ENCODE measurements around the gene TMEM116.
"Not testable (repeated sequence)": the region's sequence is repeated elsewhere in the genome, so short reads cannot be mapped to it uniquely, and the experiment has no call there.

The TMEM116 gene

DNA sequence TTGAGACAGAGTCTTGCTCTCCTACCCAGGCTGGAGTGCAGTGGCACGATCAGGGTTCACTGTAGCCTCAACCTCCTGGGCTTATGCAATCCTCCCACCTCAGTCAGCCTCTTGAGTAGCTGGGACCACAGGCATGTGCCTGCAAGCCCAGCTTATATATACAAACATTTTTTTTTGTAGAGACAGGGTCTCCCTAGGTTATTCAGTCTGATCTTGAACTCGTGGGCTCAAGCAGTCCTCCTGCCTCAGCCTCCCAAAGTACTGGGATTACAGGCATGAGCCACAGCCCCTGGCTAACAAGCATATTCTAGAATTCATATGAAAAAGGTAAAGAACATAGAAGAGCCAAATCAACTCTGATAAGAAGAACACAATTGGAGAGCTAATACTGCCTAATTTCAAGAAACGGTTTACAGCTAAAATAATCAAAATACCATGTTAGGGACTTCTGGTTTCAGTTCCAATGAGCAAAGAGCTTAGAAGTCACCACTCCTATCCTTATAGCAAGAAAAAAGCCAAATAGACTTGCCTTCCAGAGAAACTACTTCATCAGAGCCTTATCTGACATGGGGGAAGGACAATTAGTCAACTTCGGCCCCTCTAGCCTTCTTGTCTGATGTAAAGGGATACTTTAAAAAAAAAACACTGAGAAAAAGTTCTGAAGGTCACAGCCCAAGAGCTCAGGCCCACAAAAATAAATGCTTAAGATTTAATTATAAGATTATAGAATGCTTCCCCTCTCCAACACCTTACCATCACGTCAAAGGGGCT is 37.6 kb downstream of the TMEM116 start:
- no peak for DNase-seq

DNA sequence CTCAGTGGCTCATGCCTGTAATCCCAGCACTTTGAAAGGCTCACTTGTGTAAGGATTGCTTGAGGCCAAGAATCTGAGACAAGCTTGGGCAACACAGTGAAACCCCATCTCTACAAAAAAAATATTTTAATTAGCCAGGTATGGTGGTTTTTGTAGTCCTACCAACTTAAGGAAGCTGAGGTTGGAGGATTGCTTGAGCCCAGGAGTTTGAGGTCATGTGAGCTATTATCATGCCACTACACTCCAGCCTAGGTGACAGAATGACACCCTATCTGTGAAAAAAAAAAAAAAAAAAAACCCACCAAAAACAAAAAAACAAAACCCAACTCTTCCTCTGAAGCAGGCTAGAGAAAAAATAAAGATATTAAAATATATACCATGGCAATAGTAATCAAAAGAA is 41.2 kb downstream of the TMEM116 start:
- no peak for DNase-seq

DNA sequence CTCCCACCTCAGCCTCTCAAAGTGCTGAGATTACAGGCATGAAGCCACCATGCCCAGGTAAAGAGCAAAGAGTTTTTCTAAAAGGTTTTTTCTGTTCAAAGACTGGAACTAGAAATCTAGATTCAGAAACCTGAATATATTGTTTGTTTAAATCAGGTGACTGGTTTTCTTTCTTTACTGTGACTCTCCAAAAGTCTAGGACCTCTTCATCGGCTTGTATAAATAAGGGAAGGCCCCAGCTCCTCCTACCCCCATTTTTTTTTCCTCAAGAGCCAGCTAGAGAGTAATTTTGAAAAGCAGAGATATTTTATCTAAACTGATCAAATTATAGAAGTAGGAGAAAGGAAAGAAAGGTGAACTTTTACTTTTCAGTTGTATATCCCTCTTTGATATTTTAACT is 48.0 kb downstream of the TMEM116 start:
- DNase-seq, result peak; percentile 3

DNA sequence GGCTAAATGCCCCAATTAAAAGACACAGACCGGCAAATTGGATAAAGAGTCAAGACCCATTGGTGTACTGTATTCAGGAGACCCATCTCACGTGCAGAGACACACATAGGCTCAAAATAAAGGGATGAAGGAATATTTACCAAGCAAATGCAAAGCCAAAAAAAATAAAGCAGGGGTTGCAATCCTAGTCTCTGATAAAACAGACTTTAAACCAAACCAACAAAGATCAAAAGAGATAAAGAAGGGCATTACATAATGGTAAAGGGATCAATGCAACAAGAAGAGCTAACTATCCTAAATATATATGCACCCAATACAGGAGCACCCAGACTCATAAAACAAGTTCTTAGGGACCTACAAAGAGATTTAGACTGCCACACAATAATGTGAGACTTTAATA is 53.4 kb downstream of the TMEM116 start:
- not testable (repeated sequence) for DNase-seq

DNA sequence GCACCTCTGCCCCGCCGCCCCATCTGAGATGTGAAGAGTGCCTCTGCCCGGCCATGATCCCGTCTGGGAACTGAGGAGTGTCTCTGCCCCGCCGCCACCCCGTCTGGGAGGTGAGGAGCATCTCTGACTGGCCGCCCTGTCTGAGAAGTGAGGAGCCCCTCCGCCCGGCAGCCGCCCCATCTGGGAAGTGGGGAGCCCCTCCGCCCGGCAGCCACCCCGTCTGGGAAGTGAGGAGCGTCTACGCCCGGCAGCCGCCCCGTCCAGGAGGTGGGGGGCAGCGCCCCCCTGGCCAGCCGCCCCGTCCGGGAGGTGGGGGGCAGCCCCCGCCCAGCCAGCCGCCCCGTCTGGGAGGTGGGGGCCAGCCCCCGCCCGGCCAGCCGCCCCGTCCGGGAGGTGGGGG is 55.7 kb downstream of the TMEM116 start:
- DNase-seq, result not testable (repeated sequence)

DNA sequence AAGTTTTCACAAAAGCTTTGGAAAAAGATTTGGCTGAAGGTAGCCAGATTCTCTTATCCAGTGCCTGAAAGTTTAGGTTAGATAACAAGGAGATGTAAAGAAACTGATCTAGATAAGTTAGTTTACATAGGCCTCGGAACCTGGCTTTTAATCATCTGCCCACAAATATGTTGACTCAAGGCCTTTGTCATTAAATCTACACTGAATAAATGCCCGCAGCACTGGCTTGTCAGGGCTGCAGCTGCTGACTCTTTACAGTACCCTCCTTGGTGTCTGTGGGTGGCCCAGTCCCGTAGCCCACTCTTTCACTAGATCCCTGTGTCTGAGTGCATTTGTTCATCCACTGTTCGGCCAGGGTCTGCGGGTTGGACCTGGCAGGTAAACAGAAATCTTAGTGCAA is 58.0 kb downstream of the TMEM116 start:
- DNase-seq, result no peak

DNA sequence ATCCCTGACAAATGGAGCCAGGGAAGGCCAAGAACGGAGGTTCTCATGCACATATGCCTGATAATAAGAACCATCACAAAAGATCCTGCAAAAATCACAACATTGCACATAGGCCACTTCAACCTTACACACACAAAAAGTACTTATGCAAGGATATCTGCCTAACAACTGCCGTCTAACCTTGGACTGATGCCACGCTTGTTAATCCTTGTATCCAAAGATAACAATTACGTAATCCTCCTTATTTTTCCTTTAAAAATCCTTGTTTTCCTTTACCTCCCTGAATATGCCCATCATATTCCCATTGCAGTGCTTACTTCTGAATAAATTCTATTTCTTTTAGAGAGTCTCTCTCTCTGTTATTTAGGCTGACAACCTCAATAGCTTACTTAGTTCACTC is 59.5 kb downstream of the TMEM116 start:
- no peak for DNase-seq

DNA sequence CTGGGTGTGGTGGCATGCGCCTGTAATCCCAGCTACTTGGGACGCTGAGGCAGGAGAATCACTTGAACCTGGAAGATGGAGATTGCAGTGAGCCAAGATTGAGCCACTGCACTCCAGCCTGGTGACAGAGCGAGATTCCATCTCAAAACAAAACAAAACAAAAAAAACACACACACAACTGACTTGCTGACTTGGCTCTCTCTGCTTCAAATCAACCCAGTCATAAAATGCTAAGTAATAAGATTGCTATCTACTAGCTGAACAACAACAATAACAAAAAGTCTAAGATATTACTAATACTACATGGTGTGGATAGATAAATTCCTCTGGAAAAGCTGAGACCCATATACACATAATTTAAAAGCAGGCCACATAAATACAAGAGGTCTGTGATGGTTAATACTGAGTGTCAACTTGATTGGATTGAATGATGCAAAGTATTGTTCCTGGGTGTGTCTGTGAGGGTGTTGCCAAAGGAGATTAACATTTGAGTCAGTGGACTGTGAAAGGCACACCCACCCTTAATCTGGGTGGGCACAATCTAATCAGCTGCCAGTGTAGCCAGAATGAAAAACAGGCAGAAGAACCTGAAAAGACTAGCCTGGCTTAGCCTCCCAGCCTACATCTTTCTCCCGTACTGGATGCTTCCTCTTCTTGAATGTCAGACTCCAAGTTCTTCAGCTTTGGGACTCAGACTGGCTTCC is 60.7 kb downstream of the TMEM116 start:
- DNase-seq, result not testable (repeated sequence)

DNA sequence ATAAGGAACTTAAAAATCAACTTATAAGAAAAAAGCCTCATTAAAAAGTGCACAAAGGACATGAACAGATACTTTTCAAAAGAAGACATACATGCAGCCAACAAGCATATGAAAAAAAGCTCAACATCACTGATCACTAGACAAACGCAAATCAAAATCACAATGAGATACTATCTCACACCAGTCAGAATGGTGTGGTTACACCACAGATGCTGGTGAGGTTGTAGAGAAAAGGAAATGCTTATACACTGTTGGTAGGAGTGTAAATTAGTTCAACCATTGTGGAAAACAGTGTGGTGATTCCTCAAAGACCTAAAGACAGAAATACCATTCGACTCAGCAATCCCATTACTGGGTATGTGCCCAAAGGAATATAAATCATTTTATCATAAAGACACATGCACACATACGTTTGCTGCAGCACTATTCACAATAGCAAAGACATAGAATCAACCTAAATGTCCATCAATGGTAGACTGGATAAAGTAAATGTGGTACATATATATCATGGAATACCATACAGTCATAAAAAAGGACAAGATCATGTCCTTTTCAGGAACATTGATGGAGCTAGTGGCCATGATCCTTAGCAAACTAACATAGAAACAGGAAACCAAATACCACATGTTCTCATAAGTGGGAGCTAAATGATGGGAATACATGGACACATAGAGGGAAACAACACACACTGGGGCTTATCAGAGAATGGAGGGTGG is 61.8 kb downstream of the TMEM116 start:
- not testable (repeated sequence) for DNase-seq

DNA sequence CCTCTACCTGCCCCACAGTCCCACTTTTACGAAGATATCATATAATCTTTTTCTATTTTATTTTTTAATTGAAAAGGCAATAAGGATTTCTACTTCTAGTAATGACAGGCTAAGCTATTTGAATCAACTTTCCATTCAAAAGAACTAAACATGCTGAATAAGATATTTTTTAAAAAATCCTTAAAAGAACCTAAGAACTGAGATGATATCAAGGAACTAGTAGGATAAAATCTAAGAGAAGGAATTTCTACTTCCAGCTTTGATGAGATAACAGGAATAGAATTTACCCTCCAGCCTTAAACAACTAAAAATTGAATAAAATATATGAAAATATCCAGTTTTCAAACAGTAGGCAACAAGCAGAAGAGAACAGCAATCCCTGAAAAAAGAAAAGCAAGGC is 69.0 kb downstream of the TMEM116 start:
- no peak for DNase-seq

DNA sequence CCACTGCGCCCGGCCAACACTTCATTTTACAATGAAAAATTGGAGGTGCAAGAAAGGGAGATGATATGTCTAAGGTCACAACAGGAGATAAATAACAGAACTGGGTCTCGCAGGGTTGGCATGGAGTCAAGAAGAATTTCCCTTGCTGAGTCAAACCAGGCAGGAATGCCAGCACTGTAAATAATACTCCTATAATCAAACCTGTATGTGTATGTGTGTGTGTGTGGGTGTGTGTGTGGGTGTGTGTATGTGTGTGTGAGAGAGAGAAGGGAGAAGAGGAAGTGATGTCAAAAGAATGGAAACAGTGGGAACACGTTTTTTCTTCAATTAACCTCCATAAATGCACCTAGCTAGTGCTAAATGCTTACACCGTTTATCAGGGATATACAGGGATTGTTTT is 70.4 kb downstream of the TMEM116 start:
- DNase-seq, result no peak

DNA sequence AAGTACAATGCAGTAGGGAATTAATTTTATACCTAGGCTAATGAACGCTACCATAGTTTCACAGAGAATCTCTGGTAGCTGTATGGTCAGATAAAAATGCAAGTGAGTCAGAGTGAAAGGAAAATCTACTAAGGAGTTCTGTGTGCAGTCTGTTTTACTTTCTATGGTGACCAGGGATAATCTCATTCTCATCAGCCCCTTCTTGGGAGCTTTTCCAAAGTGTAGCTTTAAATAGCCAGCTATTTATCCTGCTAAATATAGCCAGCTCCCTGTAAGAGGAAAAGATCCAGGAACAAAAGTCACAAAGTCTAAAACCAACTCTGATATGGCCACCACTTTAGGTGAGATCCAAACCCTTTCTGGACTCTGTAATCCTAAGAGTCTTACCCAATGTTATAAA is 75.5 kb downstream of the TMEM116 start:
- DNase-seq, result no peak

DNA sequence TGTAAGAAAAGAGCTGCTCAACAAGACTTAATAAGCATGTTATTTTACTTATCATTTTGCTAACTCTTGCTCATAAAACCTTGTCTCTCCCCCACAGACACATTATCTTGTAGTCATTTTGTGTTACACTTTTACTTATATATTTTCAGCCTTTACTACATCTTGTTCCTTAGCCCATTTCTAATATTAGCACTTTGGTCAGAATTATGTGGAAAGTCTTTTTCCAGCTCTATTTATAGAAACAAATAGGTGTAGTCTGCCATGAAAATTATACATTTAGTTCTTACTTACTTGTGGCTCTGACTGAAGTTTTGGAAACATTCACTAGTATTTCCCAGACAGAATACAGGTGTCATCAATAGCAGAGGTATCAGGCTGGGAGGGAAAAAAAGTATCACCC is 76.1 kb downstream of the TMEM116 start:
- DNase-seq, result no peak

DNA sequence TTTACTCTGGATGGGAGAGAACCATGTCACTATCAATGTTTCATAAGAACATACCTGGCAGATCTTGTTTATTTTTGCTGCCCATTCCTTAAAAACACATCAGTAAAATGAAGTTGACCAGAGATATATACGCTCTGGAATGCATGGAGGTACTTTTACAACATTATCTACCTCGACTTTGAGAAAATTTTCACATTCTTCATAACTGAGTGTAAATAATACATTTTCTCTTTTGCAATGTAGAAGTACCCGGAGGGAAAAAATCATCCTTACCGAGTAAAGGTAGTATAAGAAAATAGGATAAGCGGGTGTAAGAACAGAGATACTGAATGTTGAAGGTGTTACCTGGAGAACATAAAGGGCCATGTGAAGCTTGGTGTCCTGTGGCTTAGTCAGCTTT is 80.7 kb downstream of the TMEM116 start:
- DNase-seq, result no peak

DNA sequence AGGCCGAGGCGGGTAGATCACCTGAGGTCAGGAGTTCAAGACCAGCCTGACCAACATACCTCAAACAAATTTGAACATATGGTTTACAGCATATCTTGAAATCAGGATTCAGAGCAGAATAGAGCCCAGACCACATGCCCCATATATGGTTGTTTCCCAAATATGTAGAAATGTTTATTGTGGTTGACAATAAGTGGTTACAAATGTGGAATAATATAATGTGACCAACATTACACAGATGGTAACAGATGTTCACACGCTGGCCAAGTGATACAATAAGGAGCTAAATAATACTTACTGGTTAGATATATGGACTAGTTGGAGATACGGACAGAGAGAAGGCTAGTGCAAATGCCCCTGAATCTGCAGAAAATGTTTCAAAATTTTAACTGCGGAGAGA is 85.6 kb downstream of the TMEM116 start:
- no peak for DNase-seq

DNA sequence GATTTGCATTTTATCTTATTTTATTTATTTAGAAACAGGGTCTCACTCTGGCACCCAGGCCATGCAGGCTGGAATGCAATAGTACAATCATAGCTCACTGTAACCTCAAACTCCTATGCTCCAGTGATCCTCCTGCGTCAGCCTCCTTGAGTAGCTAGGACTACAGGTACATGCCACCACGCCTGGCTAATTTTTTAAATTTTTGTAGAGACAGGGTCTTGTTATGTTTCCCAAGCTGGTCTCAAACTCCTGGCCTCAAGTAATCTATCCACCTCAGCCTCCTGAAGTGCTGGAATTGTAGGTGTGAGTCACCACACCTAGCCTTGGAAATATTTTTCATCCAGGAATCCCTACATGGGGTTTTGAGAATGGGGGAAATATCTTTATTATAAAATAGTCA is 86.3 kb downstream of the TMEM116 start:
- DNase-seq, result no peak

DNA sequence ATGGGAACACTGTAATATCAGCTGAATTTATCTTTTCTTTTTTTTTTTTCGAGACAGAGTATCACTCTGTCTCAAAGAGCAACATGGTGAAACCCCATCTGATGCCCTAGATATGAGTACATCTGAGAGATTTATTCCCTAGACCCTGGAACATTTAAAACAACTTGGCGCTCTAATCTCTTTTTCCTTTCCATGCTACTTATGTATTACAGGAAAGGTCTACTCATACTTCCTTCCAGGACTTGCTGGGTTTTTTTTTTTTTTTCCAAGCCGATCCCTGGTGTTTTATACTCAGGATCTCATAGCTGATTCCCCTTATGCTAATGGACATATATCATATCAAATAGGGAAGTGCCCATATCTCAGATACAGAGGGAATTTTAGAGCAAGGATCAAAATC is 87.8 kb downstream of the TMEM116 start:
- no peak for DNase-seq

DNA sequence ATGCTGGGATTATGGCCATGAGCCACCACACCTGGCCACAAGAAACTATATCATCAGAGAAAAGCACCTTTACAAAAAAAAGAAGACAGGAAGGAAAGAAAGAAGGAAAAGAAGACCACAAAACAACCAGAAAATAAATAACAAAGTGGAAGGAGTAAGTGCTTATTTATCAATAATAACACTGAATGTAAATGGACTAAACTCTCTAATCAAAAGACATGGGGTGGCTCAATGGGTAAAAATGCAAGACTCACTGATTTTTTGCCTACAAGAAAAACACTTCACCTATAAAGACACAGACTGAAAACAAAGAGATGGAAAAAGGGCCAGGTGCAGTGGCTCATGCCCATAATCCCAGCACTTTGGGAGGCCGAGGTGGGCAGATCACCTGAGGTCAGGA is 105.2 kb downstream of the TMEM116 start:
- no peak for DNase-seq

DNA sequence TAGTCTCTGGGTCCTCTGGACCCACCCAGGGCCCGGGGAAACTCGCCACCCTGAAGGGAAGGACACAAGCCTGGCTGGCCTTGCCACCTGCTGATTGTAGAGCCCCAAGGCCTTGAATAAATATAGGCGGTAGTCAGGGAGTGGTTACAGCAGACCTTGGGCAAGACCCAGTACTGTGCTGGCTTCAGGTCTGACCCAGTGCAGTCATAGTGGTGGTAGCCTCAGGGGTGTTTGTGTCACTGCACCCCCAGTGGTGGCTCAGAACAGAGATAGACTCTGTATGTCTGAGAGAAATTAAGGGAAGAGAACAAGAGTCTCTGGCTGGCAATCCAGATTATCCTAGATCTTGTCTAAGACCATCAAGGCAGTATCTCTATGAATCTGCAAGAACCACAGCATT is 107.5 kb downstream of the TMEM116 start:
- DNase-seq, result no peak

DNA sequence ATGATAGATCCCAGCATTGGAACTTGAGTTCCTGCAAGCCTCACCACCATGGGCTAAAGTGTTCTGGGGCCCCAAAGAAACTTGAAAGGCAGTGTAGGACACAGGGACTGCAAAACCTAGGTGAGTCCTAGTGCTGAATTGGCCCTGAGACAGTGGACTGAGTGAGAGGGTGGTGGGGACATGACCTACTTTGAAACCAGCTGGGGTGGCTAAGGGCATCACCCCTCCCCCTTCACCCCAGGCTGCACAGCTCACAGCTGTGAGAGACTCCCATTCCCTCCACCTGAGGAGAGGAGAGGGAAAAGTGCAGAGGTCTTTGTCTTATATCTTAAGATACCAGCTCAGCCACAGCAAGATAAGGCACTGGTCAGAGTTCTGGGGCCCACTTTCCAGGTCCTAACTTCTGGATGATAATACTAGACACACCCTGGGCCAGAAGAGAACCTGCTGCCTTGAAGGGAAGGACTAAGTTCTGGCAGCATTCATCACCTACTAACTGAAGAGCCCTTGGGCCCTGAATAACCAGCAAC is 108.5 kb downstream of the TMEM116 start:
- no peak for DNase-seq

DNA sequence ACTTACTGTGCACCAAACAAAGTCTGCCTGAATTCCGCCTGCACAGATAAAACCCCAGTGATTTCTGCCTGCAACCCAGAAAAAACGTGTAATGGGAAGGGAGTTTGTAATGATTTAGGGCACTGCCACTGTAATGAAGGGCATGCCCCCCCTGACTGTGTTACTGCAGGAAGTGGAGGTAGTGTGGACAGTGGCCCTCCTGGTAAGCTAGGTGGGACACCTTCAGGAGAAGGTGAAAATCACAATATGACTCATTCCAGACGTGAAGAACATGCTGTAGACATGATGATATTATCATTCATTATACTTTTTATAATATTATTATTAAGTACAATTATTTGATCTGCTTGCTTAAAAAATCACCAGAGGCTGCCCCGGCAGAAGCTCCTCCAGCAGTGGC is 111.8 kb downstream of the TMEM116 start:
- no peak for DNase-seq

DNA sequence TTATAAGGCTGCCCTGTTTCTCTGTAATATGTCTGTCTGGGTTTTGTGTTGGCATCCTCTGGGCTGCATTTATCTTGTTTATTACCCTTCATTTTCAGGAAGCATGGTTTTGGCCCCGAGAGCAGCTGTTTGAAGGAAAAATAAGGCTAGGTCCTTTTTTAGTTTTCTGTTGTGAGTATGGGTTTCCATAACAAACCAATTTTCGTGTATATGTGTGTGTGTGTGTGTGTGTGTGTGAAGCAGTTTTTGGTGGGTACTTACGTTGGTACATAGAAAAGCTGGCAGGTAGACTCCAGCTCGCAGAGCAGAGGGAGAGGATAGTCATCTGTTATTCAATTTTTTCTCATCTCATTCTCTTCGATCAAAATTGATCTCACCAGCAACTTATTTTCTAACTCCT is 118.4 kb downstream of the TMEM116 start:
- DNase-seq, result no peak

DNA sequence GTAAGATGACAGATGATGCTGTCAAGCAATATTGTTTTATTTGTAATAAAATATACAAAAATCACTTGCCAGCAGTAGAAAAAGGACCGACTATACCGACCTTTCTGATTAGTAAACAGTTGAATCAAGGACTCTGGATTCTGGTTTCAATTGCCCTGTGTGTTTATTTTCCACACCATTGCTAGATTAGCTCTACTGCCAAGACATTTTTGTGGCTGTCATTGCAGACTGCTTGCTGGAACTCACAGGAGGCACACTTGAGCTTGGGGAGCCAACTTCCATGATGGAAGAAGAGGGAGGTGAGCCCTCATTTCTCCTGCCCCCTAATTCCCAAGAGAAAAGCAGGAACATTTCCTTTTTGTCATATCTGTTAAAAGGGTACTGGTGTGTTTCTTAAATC is 119.7 kb downstream of the TMEM116 start:
- DNase-seq, result no peak
